ENCODE measurements around the gene CLASRP.
"Not testable (repeated sequence)": the region's sequence is repeated elsewhere in the genome, so short reads cannot be mapped to it uniquely, and the experiment has no call there.

The CLASRP gene

GRCh38 chr19:45103508-45104319, 64.9 kb downstream of the CLASRP start:
- no peak for DNase-seq (ENCODE audit: low spot score)

GRCh38 chr19:45104658-45105349, 66.0 kb downstream of the CLASRP start:
- DNase-seq (ENCODE audit: low spot score) = no peak

- DNase-seq (ENCODE audit: low spot score) = not testable (repeated sequence)
Observed at GRCh38 chr19:45106363-45106762, 67.5 kb downstream of the CLASRP start.

- DNase-seq (ENCODE audit: low spot score) = no peak
Observed at GRCh38 chr19:45107621-45108150, 68.8 kb downstream of the CLASRP start.

GRCh38 chr19:45110851-45111266, 72.0 kb downstream of the CLASRP start:
- DNase-seq (ENCODE audit: low spot score) = no peak

GRCh38 chr19:45112111-45112827, 73.4 kb downstream of the CLASRP start:
- no peak for DNase-seq (ENCODE audit: low spot score)

GRCh38 chr19:45113628-45114027, 74.8 kb downstream of the CLASRP start:
- DNase-seq (ENCODE audit: low spot score) = peak; percentile 37

- DNase-seq (ENCODE audit: low spot score) = no peak
Observed at GRCh38 chr19:45114116-45114515, 75.3 kb downstream of the CLASRP start.

GRCh38 chr19:45115809-45116615, 77.2 kb downstream of the CLASRP start:
- DNase-seq (ENCODE audit: low spot score) = no peak

GRCh38 chr19:45117167-45117594, 78.3 kb downstream of the CLASRP start:
- no peak for DNase-seq (ENCODE audit: low spot score)

- DNase-seq (ENCODE audit: low spot score) = no peak
Observed at GRCh38 chr19:45117671-45118070, 78.8 kb downstream of the CLASRP start.

- no peak for DNase-seq (ENCODE audit: low spot score)
Observed at GRCh38 chr19:45118106-45118505, 79.3 kb downstream of the CLASRP start.

GRCh38 chr19:45118591-45119355, 79.9 kb downstream of the CLASRP start:
- not testable (repeated sequence) for DNase-seq (ENCODE audit: low spot score)

GRCh38 chr19:45119582-45119981, 80.7 kb downstream of the CLASRP start:
- DNase-seq (ENCODE audit: low spot score) = no peak

Data from LoVo (cell line).